Heart left ventricle (tissue), 16 donors: ENCODE results near the gene KIF24. TPM values are rescaled to one million over a fixed set of nuclear protein-coding genes. Genes with fewer than 3 reads are reported as not detected.

Experiments used
- ATAC-seq, 4 donors: fragments of 200-7000 bp; cut with Tn5 transposase; one replicate each; pipeline ENCODE4 v1.9.1; 2020 to 2022; ENCODE audit warnings: moderate library complexity in 4 of 4, mild to moderate bottlenecking in 3 of 4, moderate number of reproducible peaks in 1 of 4
- DNase-seq, 5 donors: peaks; one replicate each; pipeline ENCODE4 v3.0.0-alpha.2; 2020
- H3K27ac ChIP-seq, 12 donors: fragments of 200-600 bp; sonication (generic) in 4 of 12; one replicate each; pipeline versions ENCODE4 v1.5.0 to v1.8.0; 2016 to 2022; ENCODE audit warnings: mild to moderate bottlenecking in 2 of 12
- H3K27me3 ChIP-seq, 9 donors: fragments of 200-600 bp; sonication (generic) in 2 of 9; one replicate each; pipeline versions ENCODE4 v1.5.1 to v1.8.0; 2016 to 2022; ENCODE audit warnings: mild to moderate bottlenecking in 3 of 9
- H3K36me3 ChIP-seq, 9 donors: fragments of 200-600 bp; sonication (generic) in 2 of 9; one replicate each; pipeline versions ENCODE4 v1.5.0 to v1.8.0; 2018 to 2022; ENCODE audit warnings: mild to moderate bottlenecking in 2 of 9
- H3K4me1 ChIP-seq, 12 donors: fragments of 200-600 bp; sonication (generic) in 4 of 12; one replicate each; pipeline versions ENCODE4 v1.5.0 to v1.8.0; 2016 to 2022; ENCODE audit warnings: mild to moderate bottlenecking in 3 of 12
- H3K4me3 ChIP-seq, 12 donors: fragments of 200-600 bp; sonication (generic) in 4 of 12; one replicate each; pipeline versions ENCODE4 v1.5.0 to v1.8.0; 2017 to 2022; ENCODE audit warnings: mild to moderate bottlenecking in 9 of 12, moderate library complexity in 4 of 12
- H3K9me3 ChIP-seq, 12 donors: fragments of 200-600 bp; sonication (generic) in 4 of 12; one replicate each; pipeline versions ENCODE4 v1.5.0 to v1.8.0; 2016 to 2022; ENCODE audit warnings: mild to moderate bottlenecking in 1 of 12
- POLR2A ChIP-seq, 2 donors: fragments of 450-650 bp; IDR thresholded peaks; one replicate each; pipeline ENCODE4 v1.6.1; 2017; ENCODE audit warnings: antibody characterized with exemption in 2 of 2, mild to moderate bottlenecking in 2 of 2, moderate library complexity in 2 of 2
- WGBS, 4 donors: extraction: QIAGEN DNeasy Blood & Tissue Kit in 2 of 4; methylation state at CpG; one replicate each; pipeline versions ENCODE4 v1.1.5 to v1.1.7; 2013 to 2018; 5-methylcytosine and 5-hydroxymethylcytosine counted together
- intact Hi-C, 10 donors: fragments of 100-400 bp; cut with DNase I; formaldehyde crosslinking; loops; one replicate each; pipeline versions ENCODE4 v1.11.1 to v1.14.2; 2022
- polyA plus RNA-seq, 2 donors: library from polyadenylated mRNA; stranded (reverse); fragments of 200-250 nt; gene quantifications; one replicate each; pipeline ENCODE4 v1.2.3, GENCODE V29; 2013
- total RNA-seq, 9 donors: library from RNA; depleted of rRNA in 2 of 9; stranded (reverse); fragments of >200 nt in 2 of 9; fragmentation: NEBNext Ultra II Directional in 3 of 9; extraction: Animal tissue kit (Norgen Biotek cat#: 25700) in 3 of 9; gene quantifications; one replicate each; pipeline versions ENCODE4 v1.1.0 to v1.2.4, GENCODE V29; 2016 to 2023
- TF ChIP-seq, protein P1 (sequence below), 12 donors: fragments of 200-600 bp; sonication (generic) in 4 of 12; IDR thresholded peaks; one replicate each; pipeline versions ENCODE4 v1.5.0 to v1.8.0; 2018 to 2022; ENCODE audit warnings: antibody characterized with exemption in 12 of 12, mild to moderate bottlenecking in 5 of 12
- donor health status: ischemic (EF 13 %, LVEDD 7.1; RV severe dilation, severe dysfunction).
- donor health status: healthy with polysubstance abuse.
- donor health status: DM: no; HTN: yes; CAD: no.
- donor health status: DM: no; HTN: no; CAD: no.
- donor health status: ischemic (EF 25% LVEDD 6.9; RV normal size, moderate dysfunction).
- donor health status: ischemic (EF 25% LVEDD 5.7; RV mildly dilated, moderate dysfunction).
- donor health status: healthy.
- donor health status: DM: yes; HTN: yes; CAD: no.
- donor health status: ischemic (EF 35%, LVEDD 5.7; RV mildly dilated, moderate dysfunction).
- donor health status: nonischemic (EF 11% LVEDD 7.7; RV severe dilation, severe dysfunction).
- donor health status: DM: yes; HTN: yes; CAD: no.
- donor health status: PGD.
- donor health status: ischemic (EF 29% LVEDD 5.4; RV normal size, mild dysfunction).
- donor health status: nonischemic (EF 23%, LVEDD 6.1; RV moderate dilation, normal function).

KIF24 gene
- total and polyA plus RNA-seq, 11 donors, result 0.19 to 1.6 (median 0.64) TPM

GRCh38 chr9:34322899-34323591, 6.0 kb downstream of the KIF24 start:
- Histone ChIP-seq H3K4me3 (no peak overlapping the region), H3K36me3 (no peaks in the 10 kb centered on the region), H3K27me3 (no peaks in the 10 kb centered on the region), H3K27ac (no peak overlapping the region), H3K4me1 (peaks cover 0 to 9% (median 2%) of the 10 kb centered on the region in 12 donors), H3K9me3 (no peaks in the 10 kb centered on the region)
- no peak for ATAC-seq
- intact Hi-C loops, result loop anchor here in 1 of 10 donors (10.0 kb wide), 1 partner anchor 68 kb away; no protein-coding TSS in a partner anchor
- WGBS, 4 donors, result 38 to 55% (median 50%) methylated on average over 2 of the region's 2 CpGs
- TF ChIP-seq, protein P1, sequence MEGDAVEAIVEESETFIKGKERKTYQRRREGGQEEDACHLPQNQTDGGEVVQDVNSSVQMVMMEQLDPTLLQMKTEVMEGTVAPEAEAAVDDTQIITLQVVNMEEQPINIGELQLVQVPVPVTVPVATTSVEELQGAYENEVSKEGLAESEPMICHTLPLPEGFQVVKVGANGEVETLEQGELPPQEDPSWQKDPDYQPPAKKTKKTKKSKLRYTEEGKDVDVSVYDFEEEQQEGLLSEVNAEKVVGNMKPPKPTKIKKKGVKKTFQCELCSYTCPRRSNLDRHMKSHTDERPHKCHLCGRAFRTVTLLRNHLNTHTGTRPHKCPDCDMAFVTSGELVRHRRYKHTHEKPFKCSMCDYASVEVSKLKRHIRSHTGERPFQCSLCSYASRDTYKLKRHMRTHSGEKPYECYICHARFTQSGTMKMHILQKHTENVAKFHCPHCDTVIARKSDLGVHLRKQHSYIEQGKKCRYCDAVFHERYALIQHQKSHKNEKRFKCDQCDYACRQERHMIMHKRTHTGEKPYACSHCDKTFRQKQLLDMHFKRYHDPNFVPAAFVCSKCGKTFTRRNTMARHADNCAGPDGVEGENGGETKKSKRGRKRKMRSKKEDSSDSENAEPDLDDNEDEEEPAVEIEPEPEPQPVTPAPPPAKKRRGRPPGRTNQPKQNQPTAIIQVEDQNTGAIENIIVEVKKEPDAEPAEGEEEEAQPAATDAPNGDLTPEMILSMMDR (IDR thresholded peaks at IDR 0.05), result no peak
- no peak for TF ChIP-seq POLR2A (IDR thresholded peaks at IDR 0.05)
- DNase-seq, result no peak

DNA sequence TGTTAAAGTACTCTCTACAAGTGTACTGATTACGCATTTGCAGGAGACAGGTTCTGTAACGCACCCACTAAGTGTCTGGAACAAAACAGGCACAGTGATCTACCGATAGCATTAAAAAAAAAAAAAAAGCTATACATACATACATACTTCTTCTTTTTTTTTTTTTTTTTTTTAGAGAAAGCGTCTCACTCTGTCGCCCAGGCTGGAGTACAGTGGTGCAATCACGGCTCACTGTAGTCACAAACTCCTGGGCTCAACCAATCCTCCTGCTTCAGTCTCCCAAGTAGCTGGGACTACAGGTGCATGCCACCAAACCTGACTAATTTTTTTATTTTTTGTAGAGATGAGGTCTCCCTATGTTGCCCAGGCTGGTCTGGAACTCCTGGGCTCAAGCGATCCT, 7.6 kb downstream of the KIF24 start:
- no peaks in the 10 kb centered on the region for H3K9me3 ChIP-seq
- H3K27ac ChIP-seq, result no peak overlapping the region
- H3K27me3 ChIP-seq, result no peaks in the 10 kb centered on the region
- H3K36me3 ChIP-seq, result no peaks in the 10 kb centered on the region
- no peak for TF ChIP-seq POLR2A (IDR thresholded peaks at IDR 0.05)
- TF ChIP-seq, protein P1 (IDR thresholded peaks at IDR 0.05), result no peak
- H3K4me3 ChIP-seq, result no peak overlapping the region
- no peak for ATAC-seq
- peaks cover 0 to 8% (median 0%) of the 10 kb centered on the region in 12 donors for H3K4me1 ChIP-seq
- intact Hi-C loops, result loop anchor here in 1 of 10 donors (10.0 kb wide), 1 partner anchor 67 kb away; no protein-coding TSS in a partner anchor
- DNase-seq, result no peak
- WGBS, 4 donors, result 92 to 97% (median 95%) methylated on average over 7 of the region's 7 CpGs

GRCh38 chr9:34318163-34318790, 10.8 kb downstream of the KIF24 start:
- Histone ChIP-seq H3K4me3 (no peak overlapping the region), H3K27ac (no peak overlapping the region), H3K4me1 (peaks cover 0 to 6% (median 0%) of the 10 kb centered on the region in 12 donors), H3K27me3 (no peaks in the 10 kb centered on the region), H3K36me3 (no peaks in the 10 kb centered on the region), H3K9me3 (no peaks in the 10 kb centered on the region)
- DNase-seq (no peak), ATAC-seq (no peak)
- WGBS, 4 donors, result 94 to 97% (median 95%) methylated on average over 42 to 44 of the region's 44 CpGs
- intact Hi-C loops, result loop anchor here in 1 of 10 donors (10.0 kb wide), 1 partner anchor 53 kb away; no protein-coding TSS in a partner anchor
- TF ChIP-seq, protein P1 (IDR thresholded peaks at IDR 0.05), result no peak
- no peak for TF ChIP-seq POLR2A (IDR thresholded peaks at IDR 0.05)

GRCh38 chr9:34317436-34317835, 11.6 kb downstream of the KIF24 start:
- intact Hi-C loops, result loop anchor here in 1 of 10 donors (10.0 kb wide), 1 partner anchor 53 kb away; no protein-coding TSS in a partner anchor
- Histone ChIP-seq H3K4me1 (peaks cover 0 to 5% (median 0%) of the 10 kb centered on the region in 12 donors), H3K36me3 (no peaks in the 10 kb centered on the region), H3K9me3 (no peaks in the 10 kb centered on the region), H3K4me3 (no peak overlapping the region), H3K27me3 (no peaks in the 10 kb centered on the region), H3K27ac (no peak overlapping the region)
- TF ChIP-seq, protein P1 (IDR thresholded peaks at IDR 0.05), result no peak
- no peak for TF ChIP-seq POLR2A (IDR thresholded peaks at IDR 0.05)
- no peak for ATAC-seq
- no peak for DNase-seq
- 78 to 90% (median 86%) methylated on average over 2 of the region's 2 CpGs for WGBS, 4 donors
